Loucy (cell line): ENCODE results near the gene ACAD10.

Experiments
- H2AFZ ChIP-seq: fragments of 200-600 bp; sonication (generic); 2 replicates; pipeline ENCODE4 v1.6.0; 2016; ENCODE audit warnings: antibody characterized with exemption, mild to moderate bottlenecking, low read length, moderate library complexity
- H3F3A ChIP-seq: fragments of 200-600 bp; 2 replicates; pipeline ENCODE4 v1.6.0; 2016; ENCODE audit warnings: antibody characterized with exemption, low read depth, mild to moderate bottlenecking
- H3K27me3 ChIP-seq: fragments of 200-600 bp; sonication (generic); 2 replicates; pipeline ENCODE4 v1.6.1; 2014; ENCODE audit warnings: low read length, mild to moderate bottlenecking; ENCODE audit not compliant: insufficient read depth, poor library complexity, severe bottlenecking
- H3K36me3 ChIP-seq: fragments of 200-600 bp; sonication (generic); 2 replicates; pipeline ENCODE4 v1.6.1; 2016; ENCODE audit warnings: low read length; ENCODE audit not compliant: insufficient read depth
- H3K4me1 ChIP-seq: fragments of 200-600 bp; sonication (generic); 2 replicates; pipeline ENCODE4 v1.5.1; 2014; ENCODE audit warnings: low read length, mild to moderate bottlenecking; ENCODE audit not compliant: insufficient read depth, poor library complexity, severe bottlenecking
- H3K4me2 ChIP-seq: fragments of 200-600 bp; sonication (generic); 2 replicates; pipeline ENCODE4 v1.6.0; 2014; ENCODE audit warnings: antibody characterized with exemption, low read length, low read depth, mild to moderate bottlenecking; ENCODE audit not compliant: poor library complexity, severe bottlenecking
- H3K4me3 ChIP-seq: fragments of 200-600 bp; sonication (generic); 2 replicates; pipeline ENCODE4 v1.5.1; 2014; ENCODE audit warnings: low read length, mild to moderate bottlenecking, mixed read lengths; ENCODE audit not compliant: poor library complexity, severe bottlenecking
- H3K79me2 ChIP-seq: fragments of 200-600 bp; sonication (generic); 2 replicates; pipeline ENCODE4 v1.6.1; 2014; ENCODE audit warnings: low read length; ENCODE audit not compliant: insufficient read depth
- H3K9ac ChIP-seq: fragments of 200-600 bp; sonication (generic); 2 replicates; pipeline ENCODE4 v1.6.0; 2014; ENCODE audit warnings: mild to moderate bottlenecking, low read depth, low read length, moderate library complexity; ENCODE audit not compliant: poor library complexity, severe bottlenecking
- H3K9me2 ChIP-seq: fragments of 200-600 bp; sonication (generic); replicated peaks from 2 replicates; pipeline ENCODE4 v1.6.1; 2016; ENCODE audit warnings: low read depth, low read length, mixed read lengths
- H3K9me3 ChIP-seq: fragments of 200-600 bp; sonication (generic); 2 replicates; pipeline ENCODE4 v1.6.1; 2014; ENCODE audit warnings: mild to moderate bottlenecking, antibody characterized with exemption, low read length, low read depth; ENCODE audit not compliant: insufficient read depth
- H4K20me1 ChIP-seq: fragments of 200-600 bp; sonication (generic); 2 replicates; pipeline ENCODE4 v1.6.0; 2014; ENCODE audit warnings: antibody characterized with exemption, low read length, mild to moderate bottlenecking; ENCODE audit not compliant: insufficient read depth, poor library complexity, severe bottlenecking
- CTCF ChIP-seq: fragments of 200-600 bp; sonication (generic); conservative IDR thresholded peaks from 2 replicates; pipeline ENCODE4 v1.5.1; 2014; ENCODE audit warnings: mild to moderate bottlenecking, antibody characterized with exemption, low read length
- EZH2phosphoT487 ChIP-seq: fragments of 200-600 bp; IDR thresholded peaks from 2 replicates; pipeline ENCODE4 v1.6.1; 2018; ENCODE audit warnings: antibody characterized with exemption, mild to moderate bottlenecking, moderate library complexity, borderline replicate concordance

The ACAD10 gene

GRCh38 chr12:111803038-111803626 is 117.3 kb downstream of the ACAD10 start:
- Histone ChIP-seq H3K9me3 (no peaks in the 10 kb centered on the region), H3K79me2 (no peaks in the 10 kb centered on the region), H4K20me1 (no peaks in the 10 kb centered on the region), H3K4me2 (no peak overlapping the region), H3F3A (no peaks in the 10 kb centered on the region), H3K4me3 (no peak overlapping the region), H3K9ac (no peak overlapping the region), H3K36me3 (no peaks in the 10 kb centered on the region), H2AFZ (no peak overlapping the region), H3K9me2 (no peaks in the 10 kb centered on the region), H3K27me3 (no peaks in the 10 kb centered on the region), H3K4me1 (no peaks in the 10 kb centered on the region)
- no peak for TF ChIP-seq EZH2phosphoT487
- TF ChIP-seq CTCF: no peak

- H3K79me2 ChIP-seq: no peaks in the 10 kb centered on the region
- no peaks in the 10 kb centered on the region for H3F3A ChIP-seq
- H3K9me3 ChIP-seq: no peaks in the 10 kb centered on the region
- no peak for TF ChIP-seq CTCF
- no peak overlapping the region for H3K4me3 ChIP-seq
- no peaks in the 10 kb centered on the region for H3K4me1 ChIP-seq
- no peak overlapping the region for H3K4me2 ChIP-seq
- no peaks in the 10 kb centered on the region for H3K9me2 ChIP-seq
- no peaks in the 10 kb centered on the region for H3K27me3 ChIP-seq
- H2AFZ ChIP-seq: no peak overlapping the region
- no peaks in the 10 kb centered on the region for H4K20me1 ChIP-seq
- no peak overlapping the region for H3K9ac ChIP-seq
- H3K36me3 ChIP-seq: no peaks in the 10 kb centered on the region
These were observed 118.0 kb downstream of the ACAD10 start for GRCh38 chr12:111803851-111804250.

- Histone ChIP-seq H3K36me3 (no peaks in the 10 kb centered on the region), H3K79me2 (no peaks in the 10 kb centered on the region), H3K9me3 (no peaks in the 10 kb centered on the region), H3K9me2 (no peaks in the 10 kb centered on the region), H3F3A (no peaks in the 10 kb centered on the region), H3K4me3 (no peak overlapping the region), H3K4me2 (no peak overlapping the region), H4K20me1 (no peaks in the 10 kb centered on the region), H3K4me1 (no peaks in the 10 kb centered on the region), H3K27me3 (no peaks in the 10 kb centered on the region), H3K9ac (no peak overlapping the region), H2AFZ (no peak overlapping the region)
- TF ChIP-seq CTCF: no peak
- TF ChIP-seq EZH2phosphoT487: no peak
These were observed 120.5 kb downstream of the ACAD10 start for GRCh38 chr12:111806304-111806703.
